GM19328 (cell line): ENCODE results near the gene ZFYVE27.
A peak's percentile ranks its signal among the peaks of the same experiment; 100 is the strongest.

Source experiments
- ATAC-seq: cut with Tn5 transposase; IDR thresholded peaks from one replicate; pipeline ENCODE4 v1.9.1; 2021; ENCODE audit warnings: mild to moderate bottlenecking, moderate library complexity; ENCODE audit not compliant: unreplicated experiment

ZFYVE27 gene

DNA sequence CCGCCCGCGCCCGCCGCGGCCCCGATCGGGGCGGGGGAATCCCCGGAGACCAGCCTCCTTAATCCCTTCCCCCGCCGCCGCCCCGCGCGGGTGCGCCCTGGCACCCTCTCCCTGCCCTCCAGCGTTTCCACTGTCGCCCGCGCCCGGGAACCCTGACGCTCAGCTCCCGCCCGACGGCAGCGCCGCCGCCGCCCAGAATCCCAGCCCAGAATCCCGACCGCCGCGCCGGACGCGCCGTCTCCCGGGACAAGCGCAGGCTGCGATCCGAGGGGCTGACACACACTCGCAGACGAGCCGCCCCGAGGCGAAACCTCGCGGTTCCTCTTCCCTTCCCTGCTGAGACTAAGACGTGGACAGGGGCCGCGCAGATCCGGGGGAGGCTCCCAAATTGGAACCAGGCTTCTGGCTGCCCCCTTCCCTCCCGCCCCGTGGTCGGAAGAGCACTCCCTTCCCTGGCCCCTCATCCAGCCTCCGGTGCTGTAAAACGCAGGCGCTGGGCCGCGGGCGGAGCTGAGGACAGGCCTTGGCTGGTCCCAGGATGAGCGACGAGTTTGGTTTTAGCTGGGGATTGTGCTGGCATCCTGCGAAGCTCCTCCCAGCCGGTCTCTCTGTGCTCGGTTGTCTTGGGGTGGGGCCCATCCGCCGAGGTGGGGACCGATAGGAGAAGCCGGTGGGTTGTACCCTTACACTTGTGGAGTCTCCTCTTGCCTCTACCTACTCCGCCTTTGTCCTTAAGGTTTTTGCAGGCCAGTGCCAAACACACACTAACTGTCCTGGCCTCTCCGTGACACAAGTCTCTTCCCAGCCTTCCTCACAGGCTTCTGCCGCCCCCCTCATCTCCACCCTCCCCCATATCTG, 22.3 kb upstream of the ZFYVE27 start:
- no peak for ATAC-seq

DNA sequence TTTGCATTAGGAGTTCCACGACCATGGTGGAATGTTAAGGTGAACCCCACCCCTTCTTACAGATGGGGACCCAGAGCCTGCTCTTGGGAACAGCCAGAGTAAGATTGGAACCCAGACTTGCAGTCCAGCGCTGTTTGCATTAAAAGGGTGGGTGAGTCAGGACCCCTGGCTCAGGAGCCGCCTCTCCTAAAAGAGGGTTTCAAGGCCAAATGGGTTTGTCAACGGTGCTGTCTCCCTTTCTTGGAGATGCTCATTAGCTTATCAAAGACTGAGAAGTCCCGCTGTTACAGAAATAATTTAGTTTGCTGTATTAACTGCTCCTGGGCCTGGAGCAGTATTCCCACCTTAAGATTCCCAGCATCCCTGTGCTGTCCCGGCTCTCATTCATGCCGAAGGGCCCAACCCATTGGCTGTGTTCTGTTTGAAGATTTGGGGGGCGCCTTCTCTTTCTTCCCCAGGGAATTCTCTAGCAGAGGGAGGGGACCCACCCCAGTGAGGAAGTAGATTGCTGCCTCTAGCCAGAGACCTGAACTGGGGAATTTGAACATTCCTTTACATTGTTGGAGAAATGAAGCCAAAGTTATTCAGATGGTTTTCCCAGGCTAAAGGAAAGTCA, 21.6 kb upstream of the ZFYVE27 start:
- no peak for ATAC-seq

DNA sequence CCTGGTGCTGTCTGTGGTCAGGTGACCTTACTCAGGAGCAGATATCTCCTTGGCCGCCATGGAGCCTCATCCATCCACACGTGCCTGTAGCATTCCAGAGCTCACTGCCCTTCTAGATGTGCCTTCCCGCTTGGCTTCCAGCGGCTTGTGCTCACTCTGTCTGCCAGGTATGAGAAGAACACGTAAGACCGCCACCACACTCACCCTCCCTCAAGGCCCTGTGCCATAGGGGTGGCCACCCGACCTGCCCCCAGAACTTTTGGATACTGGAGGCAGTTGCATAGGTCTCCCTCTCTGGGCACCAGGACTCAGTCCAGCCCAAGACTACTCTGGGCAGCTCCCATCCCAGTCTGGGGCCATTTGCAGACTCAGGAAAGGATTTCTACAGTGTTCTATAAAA, 19.3 kb upstream of the ZFYVE27 start:
- ATAC-seq: no peak

DNA sequence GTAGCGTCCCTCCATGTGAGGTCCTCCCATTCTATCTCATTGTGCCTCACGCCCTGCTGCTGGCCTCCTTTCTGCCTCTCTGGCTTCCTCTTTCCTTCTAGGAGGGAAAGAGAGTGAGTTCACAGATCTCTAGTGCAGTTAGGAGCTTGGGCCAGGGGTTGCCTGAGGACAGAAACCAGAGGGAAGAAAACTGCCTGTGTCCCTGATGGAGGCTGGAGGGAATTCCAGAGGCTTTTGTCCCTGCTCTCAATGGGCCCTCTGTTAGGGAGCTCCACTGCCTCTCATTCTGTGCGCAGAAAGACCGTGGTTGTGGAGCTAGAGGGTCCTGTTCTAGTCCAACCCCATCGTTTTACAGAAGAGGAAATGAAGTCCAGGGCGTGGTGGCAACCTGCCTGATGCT, 18.8 kb upstream of the ZFYVE27 start:
- ATAC-seq: no peak

DNA sequence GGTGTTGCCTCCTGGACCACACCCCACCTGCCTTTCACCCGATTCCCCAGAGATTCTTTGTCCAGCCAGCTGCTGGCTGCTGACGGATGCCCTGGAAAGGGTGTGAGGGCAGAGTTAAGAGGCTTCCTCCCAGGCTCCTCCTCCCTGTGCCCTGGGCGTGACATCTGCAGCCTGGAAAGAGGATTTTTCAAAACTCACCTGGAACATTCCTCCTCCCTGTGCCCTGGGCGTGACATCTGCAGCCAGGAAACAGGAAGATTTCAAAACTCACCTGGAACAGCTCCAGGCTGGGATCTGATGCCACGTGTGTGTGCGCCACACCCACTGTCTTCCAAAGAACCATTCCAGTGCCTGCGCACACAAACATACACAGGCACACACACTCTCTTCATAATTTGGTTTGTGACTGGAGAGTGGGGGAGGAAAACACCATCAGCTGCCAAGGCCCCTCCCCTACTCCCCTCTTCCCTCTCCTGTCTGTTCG, 18.2 kb upstream of the ZFYVE27 start:
- no peak for ATAC-seq

DNA sequence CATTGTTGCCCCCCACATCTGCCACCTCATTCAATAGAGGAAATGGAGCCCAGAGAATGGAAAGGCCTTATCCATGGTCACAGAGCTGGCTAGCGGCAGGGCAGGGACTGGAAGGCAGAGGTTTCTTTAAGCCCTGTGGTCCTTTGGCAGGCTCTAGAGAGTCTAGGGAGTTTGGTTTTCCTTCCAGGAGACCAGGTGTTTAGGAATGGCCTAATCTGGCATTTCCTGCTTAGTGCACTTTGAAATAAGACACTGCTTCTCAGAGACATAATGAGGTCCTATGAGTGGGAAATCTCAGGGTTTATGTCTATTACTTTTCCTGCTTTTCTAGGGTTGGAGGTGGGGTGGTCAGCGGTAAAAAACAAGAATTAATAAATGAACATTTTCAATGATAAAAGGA, 17.3 kb upstream of the ZFYVE27 start:
- ATAC-seq: no peak

DNA sequence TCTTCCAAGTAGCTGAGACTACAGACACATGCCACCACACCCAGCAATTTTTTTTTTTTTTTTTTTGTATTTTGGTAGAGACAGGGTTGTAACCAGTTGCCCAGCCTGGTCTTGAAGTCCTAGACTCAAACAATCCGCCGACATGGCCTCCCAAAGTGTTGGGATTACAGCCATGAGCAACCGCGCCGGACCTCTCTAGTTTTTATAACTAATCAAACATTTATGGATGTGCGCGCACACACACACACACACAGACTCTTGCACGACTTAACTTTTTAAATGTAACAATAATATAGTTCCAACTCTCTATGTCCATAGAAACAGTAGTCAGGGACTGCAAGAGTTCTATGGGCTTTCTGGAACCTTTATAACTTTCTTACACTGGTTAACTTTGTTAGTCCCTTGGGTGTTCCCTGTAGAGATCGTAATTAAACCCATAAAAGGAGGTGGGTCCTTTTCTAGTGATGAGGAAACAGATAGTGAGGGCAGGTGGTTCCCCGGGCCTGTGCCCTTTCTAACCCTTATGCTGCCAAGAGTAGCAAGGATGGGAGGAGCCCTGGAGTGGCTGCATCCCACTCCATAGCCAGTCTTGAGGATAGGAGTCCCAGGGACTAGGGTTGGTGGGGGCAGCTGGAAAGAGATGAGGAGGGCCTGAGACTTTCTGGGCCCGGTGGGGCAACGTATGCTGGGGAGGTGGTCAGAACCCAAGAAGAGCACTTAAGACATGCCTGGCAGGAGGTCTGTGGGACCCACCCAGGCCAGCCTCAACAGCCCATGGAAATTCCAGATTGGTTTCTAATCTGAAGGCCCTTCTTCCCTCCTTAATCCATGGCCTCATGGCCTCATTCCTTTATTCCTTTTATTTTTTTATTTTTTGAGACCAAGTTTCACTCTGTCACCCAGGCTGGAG, 14.8 kb upstream of the ZFYVE27 start:
- no peak for ATAC-seq

DNA sequence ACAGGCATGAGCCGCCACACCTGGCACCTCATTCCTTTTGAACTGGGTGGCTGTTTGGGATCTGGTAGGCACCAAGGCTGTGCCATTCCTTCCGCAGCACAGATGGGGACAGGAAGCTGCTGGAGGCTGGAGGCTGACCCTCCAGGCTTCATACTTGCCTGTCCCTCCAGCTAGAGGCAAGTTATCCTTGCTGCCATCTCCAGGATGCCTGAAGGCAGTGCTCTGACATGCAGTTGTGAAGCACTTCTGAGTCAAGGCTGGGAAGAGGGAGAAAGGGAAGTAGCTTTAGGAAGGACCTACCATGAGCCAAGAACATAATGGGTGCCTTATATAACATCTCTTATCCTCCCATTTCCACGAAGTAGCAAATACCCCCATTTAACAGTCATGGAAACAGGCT, 13.9 kb upstream of the ZFYVE27 start:
- no peak for ATAC-seq

DNA sequence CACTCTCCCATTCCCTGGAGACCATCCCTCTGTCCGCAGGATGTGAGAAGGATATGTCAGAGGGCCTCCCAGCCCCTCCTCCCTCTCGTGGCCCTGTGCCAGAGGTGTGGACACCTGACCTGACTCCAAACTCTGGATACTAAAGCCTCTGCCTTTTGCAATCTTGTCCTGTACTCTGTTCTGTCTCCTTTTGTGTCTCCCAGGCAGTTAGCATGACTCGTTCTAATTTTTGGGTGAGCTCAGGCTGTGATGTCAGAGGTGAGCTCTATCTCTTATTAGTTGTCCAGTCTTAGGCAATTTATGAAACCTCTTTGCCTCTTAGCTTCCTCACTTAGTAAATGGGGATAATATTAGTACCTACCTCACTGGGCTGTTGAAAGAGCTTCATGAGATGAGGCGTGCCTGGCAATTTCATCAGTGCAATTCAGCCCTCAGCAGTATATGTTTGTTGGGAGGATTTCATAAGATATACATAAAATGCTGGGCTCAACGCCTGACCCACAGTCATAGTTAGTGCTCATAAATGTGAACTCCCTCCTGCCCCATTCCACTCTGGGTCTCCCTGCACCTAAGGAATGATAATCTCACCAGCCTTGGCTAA, 12.5 kb upstream of the ZFYVE27 start:
- no peak for ATAC-seq

DNA sequence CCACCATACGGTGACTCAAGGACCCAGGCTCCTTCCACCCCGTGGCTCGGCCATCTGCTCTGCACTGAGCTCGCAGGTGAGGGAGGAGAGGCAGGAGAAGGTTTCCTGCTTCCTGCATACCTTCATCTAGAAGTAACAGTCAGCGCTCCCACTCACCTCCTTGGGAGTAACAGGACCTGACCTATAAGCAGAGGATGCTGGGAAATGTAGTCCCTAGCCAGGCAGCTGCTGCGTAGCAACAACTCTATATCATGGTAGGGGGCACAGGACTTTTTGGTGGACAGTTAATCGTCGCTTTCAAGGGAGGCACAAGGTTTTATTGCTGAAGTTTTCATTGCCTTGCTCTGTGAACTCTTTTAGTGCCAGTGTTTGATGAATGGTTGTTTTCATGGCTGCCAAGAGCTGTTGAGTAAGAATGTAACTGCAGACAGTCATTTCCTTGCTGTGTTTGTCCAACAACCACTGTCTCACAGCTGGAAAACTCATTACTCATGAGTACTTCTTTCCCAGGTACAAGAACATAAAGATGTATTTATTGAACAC, 10.2 kb upstream of the ZFYVE27 start:
- no peak for ATAC-seq

DNA sequence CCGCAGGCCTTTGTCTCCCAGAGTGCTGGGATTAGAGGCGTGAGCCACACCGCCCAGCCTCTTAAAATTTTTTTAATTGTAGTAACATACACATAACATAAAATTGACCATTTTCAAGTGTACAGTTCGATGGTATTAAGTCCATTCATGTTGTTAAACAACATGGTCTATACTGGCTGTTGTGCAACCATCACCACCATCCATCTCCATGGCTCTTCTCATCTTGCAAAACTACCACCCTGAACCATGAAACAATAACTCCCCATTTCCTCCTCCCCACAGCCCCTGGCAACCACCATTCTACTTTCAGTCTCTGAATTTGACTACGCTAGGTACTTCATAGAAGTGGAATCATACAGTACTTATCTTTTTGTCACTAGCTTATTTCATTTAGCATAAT, 7.9 kb upstream of the ZFYVE27 start:
- no peak for ATAC-seq

DNA sequence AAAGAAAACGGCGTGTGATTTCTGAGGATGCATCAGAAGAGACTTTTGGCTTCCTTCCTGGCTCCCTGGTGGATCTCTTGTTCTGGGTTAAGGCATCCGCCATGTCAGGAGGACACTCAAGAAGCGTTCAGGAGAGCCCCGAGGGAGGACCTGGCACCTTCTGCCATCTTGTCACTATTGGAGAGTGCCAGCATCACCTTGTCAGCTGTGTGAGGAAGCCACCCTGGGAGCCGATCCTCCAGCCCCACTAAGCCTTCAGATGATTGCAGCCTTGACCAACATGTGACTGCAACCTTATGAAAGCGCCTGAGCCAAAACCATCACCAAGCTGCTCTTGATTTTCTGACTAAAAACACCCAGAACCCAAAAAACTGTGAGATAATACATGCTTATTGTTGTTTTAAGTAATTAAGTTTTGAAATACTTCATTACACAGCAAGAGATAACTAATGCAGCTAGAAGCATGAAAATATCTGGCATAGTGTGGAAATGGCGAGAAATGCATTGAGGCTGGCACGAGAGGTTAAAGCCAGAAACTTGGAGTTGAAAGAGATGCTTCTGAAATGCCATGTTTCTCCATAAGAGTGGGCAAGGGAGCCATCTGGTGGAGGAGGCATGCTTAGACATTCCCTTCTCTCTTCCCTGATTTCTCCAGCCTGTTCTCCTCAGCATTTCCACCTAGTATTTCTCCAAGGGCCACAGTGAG, 5.4 kb upstream of the ZFYVE27 start:
- ATAC-seq: no peak

DNA sequence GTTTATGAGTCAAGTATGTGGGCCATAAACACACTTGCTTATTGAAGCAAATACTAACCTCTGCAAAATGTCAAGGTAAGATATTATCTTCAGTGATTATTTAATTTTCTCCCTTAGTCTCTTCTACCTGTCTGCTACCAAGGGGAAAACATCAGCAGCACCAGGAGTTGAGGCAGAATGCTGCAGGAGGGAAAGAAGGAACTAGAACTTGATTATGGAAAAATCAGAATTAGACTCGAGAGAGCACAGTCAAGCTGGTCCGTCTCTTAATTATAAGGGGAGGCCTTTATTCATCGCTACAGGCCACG, 4.9 kb upstream of the ZFYVE27 start:
- no peak for ATAC-seq

DNA sequence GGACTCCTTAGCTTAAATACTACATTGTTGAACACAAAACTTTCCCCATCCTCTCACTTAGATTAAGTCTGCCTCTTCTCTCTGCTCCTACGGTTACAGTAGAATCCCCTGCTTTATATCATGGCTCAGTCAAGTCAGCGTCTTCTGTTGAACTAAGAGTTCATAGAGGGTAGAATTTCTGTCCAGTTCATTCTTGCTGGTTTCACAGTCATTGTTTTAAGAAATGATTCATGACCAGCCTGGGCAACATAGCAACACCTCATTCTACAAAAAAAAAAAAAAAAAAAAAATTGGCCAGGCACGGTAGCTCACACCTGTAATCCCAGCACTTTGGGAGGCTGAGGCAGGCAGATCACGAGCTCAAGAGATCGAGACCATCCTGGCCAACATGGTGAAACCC, 3.7 kb upstream of the ZFYVE27 start:
- no peak for ATAC-seq

DNA sequence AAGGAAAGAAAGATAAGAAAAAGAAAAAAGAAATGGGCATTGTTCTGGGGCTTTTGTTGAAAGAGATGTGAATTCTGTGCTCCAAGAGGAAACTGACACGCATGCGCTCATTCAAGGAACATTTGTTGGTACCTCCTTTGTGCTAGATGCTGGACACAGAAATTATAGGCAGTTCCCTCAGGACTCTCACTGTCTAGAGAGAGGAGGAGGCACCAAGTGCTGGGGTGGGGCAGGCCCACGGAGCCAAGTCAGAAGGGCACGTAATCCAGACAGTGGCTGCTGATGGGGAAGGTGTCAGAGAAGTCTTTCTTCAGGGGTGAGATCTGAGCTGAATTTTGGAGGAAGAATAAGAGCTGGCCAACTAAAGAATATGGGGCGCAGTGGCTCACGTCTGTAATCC, 2.9 kb upstream of the ZFYVE27 start:
- ATAC-seq: no peak

DNA sequence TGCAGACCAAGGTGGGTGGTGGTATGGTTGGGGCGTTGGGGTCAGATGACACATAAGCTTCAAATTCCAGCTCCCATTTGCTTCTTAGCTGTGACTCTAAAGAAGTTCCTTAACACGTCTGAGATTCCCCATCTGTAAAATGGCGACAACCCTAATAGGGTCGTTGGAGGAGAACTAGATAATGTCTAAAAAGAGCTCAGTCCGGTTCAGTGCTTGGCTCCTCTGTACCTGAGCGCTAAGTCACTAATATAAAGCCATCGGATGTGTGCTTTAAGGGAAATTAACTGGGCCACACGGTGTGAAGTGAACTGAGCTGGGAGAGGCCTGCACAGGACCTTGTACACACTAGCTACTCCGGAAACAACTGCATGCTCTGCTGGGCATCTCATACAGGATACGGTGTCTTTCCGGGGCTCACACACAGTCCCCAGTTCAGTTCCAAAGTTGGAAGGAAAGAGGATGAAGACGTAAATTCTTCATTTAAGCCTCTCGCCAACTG, 476 bp upstream of the ZFYVE27 start:
- ATAC-seq: peak; percentile 17

DNA sequence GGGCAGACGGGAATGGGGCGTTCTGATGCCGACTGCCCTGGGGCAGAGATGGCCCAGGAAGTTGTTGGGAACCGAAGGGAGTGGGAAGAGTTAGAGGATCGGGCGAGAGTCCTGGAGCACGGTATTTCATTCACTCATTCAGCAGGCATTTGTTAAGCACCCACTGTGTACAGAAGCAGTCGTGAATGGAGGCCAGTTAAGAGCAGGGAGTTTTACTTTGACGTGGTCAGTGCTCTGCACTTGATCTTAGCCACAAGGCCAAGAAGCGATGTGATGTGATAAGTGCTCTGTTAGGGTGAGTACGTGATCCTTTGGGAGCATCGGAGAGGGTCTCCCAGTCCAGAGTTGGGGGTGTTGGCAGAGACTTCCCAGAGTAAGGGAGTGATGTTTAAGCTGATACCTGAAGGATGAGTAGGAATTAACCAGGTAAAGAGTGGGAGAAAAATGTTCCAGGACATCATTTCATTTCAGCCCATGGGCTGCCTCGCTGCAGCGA, 890 bp downstream of the ZFYVE27 start:
- peak; percentile 6 for ATAC-seq

DNA sequence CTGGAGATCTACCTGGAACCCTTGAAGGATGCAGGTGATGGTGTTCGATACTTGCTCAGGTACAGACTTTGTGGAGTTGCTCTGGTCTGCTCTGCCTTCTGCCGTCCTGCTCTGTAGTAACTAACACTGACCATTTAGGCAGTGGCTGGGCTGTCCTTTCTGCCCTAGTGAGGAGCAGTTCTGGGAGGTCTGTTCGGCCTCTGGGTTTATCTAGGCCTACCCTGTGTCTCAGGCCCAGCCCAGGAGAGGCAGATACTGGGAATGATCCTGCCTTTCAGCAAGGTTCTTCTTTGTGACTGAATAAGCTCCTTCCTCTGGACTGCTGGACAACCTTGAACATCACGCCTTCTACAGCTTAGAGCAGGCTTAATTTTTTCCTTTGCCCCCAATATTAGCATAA, 1.7 kb downstream of the ZFYVE27 start:
- ATAC-seq: no peak

DNA sequence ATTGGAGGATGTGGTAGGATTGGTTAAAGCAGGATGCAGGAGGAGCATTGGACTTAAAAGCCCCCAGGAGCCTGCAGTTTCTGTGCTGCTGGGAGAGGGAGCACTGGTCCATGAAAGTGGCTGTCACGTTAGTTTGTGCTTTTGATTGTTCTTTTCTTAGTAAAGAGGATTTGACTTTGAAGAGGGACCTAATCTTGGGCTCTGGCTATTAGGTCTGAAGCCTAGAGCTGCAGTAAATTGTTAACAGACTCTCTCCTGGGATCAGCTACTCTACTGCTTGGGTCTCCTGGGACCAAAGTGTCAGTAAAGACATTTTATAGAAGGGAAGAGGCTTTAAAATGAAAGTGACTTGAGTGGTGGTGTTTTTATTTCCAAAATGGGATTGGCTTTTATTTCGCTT, 3.7 kb downstream of the ZFYVE27 start:
- no peak for ATAC-seq
